ENCODE results near the gene PSAPL1.

PSAPL1 gene

GRCh38 chr4:7381890-7382633, 52.7 kb downstream of the PSAPL1 start:
- Histone ChIP-seq H3K79me2 (ENCODE audit: insufficient read depth, low read length) (no peaks in the 10 kb centered on the region), H3K27ac (ENCODE audit: low read length) (no peak overlapping the region), H2AFZ (ENCODE audit: low read depth, low read length) (no peak overlapping the region), H4K20me1 (ENCODE audit: insufficient read depth, low read length) (no peaks in the 10 kb centered on the region; the same call in 1 of the 2 replicates), H3K9me3 (ENCODE audit: insufficient read depth, low read length, severe bottlenecking) (no peaks in the 10 kb centered on the region), H3K4me1 (ENCODE audit: insufficient read depth, low read length) (no peaks in the 10 kb centered on the region), H3K36me3 (ENCODE audit: insufficient read depth, low read length) (no peaks in the 10 kb centered on the region), H3K9ac (ENCODE audit: low read depth, low read length) (no peak overlapping the region), H3K4me3 (ENCODE audit: low read depth in 1 of 2, low read length in 2 of 2) (no peak overlapping the region), H3K27me3 (ENCODE audit: insufficient read depth, low read length, poor library complexity) (peaks cover 3% of the 10 kb centered on the region), H3K4me2 (ENCODE audit: insufficient read depth, low read length) (no peak overlapping the region)
- TF ChIP-seq, protein P1, sequence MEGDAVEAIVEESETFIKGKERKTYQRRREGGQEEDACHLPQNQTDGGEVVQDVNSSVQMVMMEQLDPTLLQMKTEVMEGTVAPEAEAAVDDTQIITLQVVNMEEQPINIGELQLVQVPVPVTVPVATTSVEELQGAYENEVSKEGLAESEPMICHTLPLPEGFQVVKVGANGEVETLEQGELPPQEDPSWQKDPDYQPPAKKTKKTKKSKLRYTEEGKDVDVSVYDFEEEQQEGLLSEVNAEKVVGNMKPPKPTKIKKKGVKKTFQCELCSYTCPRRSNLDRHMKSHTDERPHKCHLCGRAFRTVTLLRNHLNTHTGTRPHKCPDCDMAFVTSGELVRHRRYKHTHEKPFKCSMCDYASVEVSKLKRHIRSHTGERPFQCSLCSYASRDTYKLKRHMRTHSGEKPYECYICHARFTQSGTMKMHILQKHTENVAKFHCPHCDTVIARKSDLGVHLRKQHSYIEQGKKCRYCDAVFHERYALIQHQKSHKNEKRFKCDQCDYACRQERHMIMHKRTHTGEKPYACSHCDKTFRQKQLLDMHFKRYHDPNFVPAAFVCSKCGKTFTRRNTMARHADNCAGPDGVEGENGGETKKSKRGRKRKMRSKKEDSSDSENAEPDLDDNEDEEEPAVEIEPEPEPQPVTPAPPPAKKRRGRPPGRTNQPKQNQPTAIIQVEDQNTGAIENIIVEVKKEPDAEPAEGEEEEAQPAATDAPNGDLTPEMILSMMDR (IDR thresholded peaks at IDR 0.05; ENCODE audit: borderline replicate concordance, extremely low read depth, low read length, poor library complexity, severe bottlenecking) = no peak
- no peak for TF ChIP-seq EZH2 (IDR thresholded peaks at IDR 0.05; ENCODE audit: borderline replicate concordance, low read depth, low read length, severe bottlenecking)
- no peak for DNase-seq
- ATAC-seq (ENCODE audit: insufficient read depth, low read depth) = no peak

GRCh38 chr4:7381221-7381889, 53.4 kb downstream of the PSAPL1 start:
- H4K20me1 ChIP-seq (ENCODE audit: insufficient read depth, low read length) = no peaks in the 10 kb centered on the region; the same call in 1 of the 2 replicates
- ATAC-seq (ENCODE audit: insufficient read depth, low read depth) (no peak), DNase-seq (no peak)
- H3K27ac ChIP-seq (ENCODE audit: low read length) = no peak overlapping the region
- no peak overlapping the region for H3K9ac ChIP-seq (ENCODE audit: low read depth, low read length)
- no peak overlapping the region for H3K4me2 ChIP-seq (ENCODE audit: insufficient read depth, low read length)
- H3K9me3 ChIP-seq (ENCODE audit: insufficient read depth, low read length, severe bottlenecking) = no peaks in the 10 kb centered on the region
- no peak overlapping the region for H2AFZ ChIP-seq (ENCODE audit: low read depth, low read length)
- H3K4me1 ChIP-seq (ENCODE audit: insufficient read depth, low read length) = no peaks in the 10 kb centered on the region
- no peaks in the 10 kb centered on the region for H3K79me2 ChIP-seq (ENCODE audit: insufficient read depth, low read length)
- H3K36me3 ChIP-seq (ENCODE audit: insufficient read depth, low read length) = no peaks in the 10 kb centered on the region
- no peak overlapping the region for H3K4me3 ChIP-seq (ENCODE audit: low read depth in 1 of 2, low read length in 2 of 2)
- TF ChIP-seq EZH2 (IDR thresholded peaks at IDR 0.05; ENCODE audit: borderline replicate concordance, low read depth, low read length, severe bottlenecking) = no peak
- TF ChIP-seq, protein P1 (IDR thresholded peaks at IDR 0.05; ENCODE audit: borderline replicate concordance, extremely low read depth, low read length, poor library complexity, severe bottlenecking) = no peak
- H3K27me3 ChIP-seq (ENCODE audit: insufficient read depth, low read length, poor library complexity) = peaks cover 3% of the 10 kb centered on the region
